ENCODE measurements around the gene PML.
"Not testable (repeated sequence)": the region's sequence is repeated elsewhere in the genome, so short reads cannot be mapped to it uniquely, and the experiment has no call there.

Gene PML

DNA sequence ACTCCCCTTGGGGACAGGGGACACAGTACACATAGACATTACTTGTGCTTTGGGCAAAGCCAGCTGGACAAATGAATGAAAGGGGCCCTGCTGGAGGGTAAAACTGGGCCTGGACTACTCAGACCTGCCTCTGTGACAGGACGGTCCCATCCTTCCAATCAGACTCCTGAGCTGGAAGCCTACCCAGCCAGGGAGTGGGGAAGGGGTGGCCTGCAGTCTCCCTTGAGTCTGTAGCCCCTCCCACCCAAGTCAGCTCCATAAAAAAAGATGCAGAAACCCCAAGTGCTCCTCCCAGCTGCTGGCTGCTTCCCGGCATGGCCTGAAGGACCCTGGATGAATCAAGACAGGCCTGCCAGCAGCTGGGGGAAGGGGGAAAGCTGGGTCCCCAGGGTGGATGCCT, 100.1 kb downstream of the PML start:
- not testable (repeated sequence) for H3K4me3 ChIP-seq (ENCODE audit: low read depth, low read length); DNase-seq (ENCODE audit: low read depth)

DNA sequence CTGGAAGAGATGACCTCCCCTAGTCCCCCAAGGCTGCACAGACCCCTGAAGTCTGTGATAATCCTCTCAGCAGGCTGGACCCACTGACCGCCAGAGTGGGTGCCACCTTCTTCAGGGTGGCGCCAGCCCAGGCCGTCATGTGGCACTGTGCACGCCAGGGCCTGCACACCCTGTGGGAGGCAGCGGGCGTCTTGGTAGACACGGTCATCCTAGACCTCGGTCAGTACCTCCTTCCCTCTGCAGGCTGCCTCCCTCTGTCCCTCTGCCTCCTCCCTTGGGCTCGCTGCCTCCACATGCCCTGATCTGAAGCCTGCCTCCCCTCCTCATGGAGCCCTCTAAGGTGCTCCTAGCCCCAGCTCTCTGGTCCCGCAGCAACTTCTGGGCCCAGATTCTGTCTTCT, 101.1 kb downstream of the PML start:
- not testable (repeated sequence) for DNase-seq (ENCODE audit: low read depth); H3K4me3 ChIP-seq (ENCODE audit: low read depth, low read length)

DNA sequence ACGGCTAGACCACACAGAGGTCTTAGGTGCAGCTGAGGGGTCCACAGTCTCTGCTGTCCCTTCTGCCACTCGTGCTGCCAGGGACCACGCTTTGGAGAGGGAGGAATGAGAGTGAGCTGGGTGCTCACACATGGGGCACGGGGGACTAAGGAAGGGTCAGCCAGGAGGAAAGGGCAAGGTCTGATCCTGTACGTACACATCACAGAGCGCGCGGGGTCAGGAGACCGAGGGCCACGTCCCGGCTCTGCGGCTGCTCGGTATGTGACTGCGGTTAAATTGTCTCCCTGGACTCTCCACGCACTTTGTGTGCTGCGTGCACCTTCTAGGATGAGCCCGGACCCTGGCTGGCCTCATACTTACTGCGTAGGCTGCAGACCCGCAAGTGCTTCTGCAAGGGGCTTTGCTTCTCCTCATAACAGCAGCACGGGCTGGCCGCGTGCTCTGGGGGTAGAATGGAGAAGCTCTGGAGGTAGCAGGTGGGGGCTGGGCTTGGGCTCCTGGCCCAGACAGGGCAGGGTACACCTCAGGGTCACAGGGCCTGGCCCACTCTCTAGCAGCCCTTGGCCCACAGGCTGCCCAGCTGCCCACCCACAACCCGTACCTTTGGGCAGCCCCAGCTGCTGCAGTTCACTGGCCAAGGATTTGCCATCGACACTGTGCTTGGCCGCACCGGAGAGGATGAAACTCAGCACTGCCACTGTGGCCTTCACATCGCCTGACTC, 102.4 kb downstream of the PML start:
- not testable (repeated sequence) for DNase-seq (ENCODE audit: low read depth); H3K4me3 ChIP-seq (ENCODE audit: low read depth, low read length)
